SH-SY5Y (cell line): ENCODE results near the gene LMO1.

Source experiments
- GATA2 ChIP-seq: IDR thresholded peaks from 2 replicates; pipeline ENCODE4 v1.6.1; 2011; ENCODE audit warnings: mild to moderate bottlenecking, low read depth, low read length
- GATA3 ChIP-seq: IDR thresholded peaks from 2 replicates; pipeline ENCODE4 v1.6.1; 2011; ENCODE audit warnings: low read depth, mild to moderate bottlenecking, low read length, moderate library complexity

GRCh38 chr11:8230921-8231847, 32.5 kb downstream of the LMO1 start:
- TF ChIP-seq GATA3, result no peak
- TF ChIP-seq GATA2, result no peak
